Measurements from ENCODE around the gene PCDH12. TPM values are rescaled to one million over a fixed set of nuclear protein-coding genes. Genes with fewer than 3 reads are reported as not detected.
A peak's percentile ranks its signal among the peaks of the same experiment; 100 is the strongest.

The PCDH12 gene
- total RNA-seq, 2 donors from 2014 or later = not detected

- Mint-ChIP-seq H3K36me3 (ENCODE audit: low read depth) (no peaks in the 10 kb centered on the region), H3K27ac (no peak overlapping the region), H3K27me3 (ENCODE audit: insufficient read depth) (peaks cover 39% of the 10 kb centered on the region), H3K4me1 (peaks cover 17% of the 10 kb centered on the region), H3K9me3 (no peaks in the 10 kb centered on the region), H3K4me3 (peak overlapping the region; percentile 43)
- peak overlapping the region; percentile 65 for H3K4me3 ChIP-seq (ENCODE audit: low read length)
- H3K27ac ChIP-seq (ENCODE audit: low read depth, low read length) = no peak overlapping the region
- no peaks in the 10 kb centered on the region for H3K4me1 ChIP-seq (ENCODE audit: control insufficient read depth, insufficient read depth, low read length)
- H3K9me3 ChIP-seq (ENCODE audit: control insufficient read depth, low read length) = no peaks in the 10 kb centered on the region
- DNase-seq = peak; percentile 86
- H3K36me3 ChIP-seq (ENCODE audit: control insufficient read depth, insufficient read depth, low read length) = no peaks in the 10 kb centered on the region
- peaks cover 31% of the 10 kb centered on the region for H3K27me3 ChIP-seq (ENCODE audit: control insufficient read depth, insufficient read depth, low read length, poor library complexity, severe bottlenecking)
- H3K9ac ChIP-seq (ENCODE audit: extremely low read depth, low read length, poor library complexity, severe bottlenecking) = no peak overlapping the region
- TF ChIP-seq CTCF (conservative IDR thresholded peaks at IDR 0.05) = peak; percentile 38
- WGBS, 2 experiments (ENCODE audit: insufficient coverage in 1 of 2, insufficient read length in 1 of 2) = 21 to 32% methylated on average over 25 to 40 of the region's 40 CpGs
These were observed 43.7 kb downstream of the PCDH12 start for GRCh38 chr5:141914199-141914743.

DNA sequence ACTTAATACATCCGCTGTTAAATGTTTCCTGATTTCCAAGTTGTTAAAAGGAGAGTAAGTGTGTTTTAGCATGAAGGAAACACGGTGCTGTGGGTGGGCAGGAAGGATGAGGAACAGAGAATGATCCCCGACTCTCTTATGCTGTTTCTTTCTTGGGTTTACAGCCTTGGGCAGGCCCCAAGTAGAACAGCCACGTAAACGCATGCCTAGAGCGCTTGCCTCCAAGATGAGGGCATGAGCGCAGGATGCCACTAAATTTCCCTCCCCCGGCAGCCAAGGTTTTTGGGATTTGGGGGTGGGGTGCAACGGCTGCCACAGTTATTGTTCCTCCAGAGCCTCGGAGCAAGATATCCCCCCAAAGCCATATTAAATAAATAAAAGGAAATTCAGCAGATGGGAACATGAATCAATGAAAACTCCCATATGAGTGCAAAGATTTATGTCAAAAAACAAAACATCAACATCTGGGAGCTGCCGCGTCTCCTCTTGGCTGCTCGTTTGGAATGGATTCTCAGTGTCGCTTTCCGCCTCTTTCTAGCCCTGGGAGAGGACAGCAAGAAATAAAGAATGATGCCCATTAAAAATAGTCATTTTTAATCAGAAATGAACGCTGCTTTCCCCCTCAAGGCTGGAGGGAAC, 44.3 kb downstream of the PCDH12 start:
- H3K9ac ChIP-seq (ENCODE audit: extremely low read depth, low read length, poor library complexity, severe bottlenecking) = no peak overlapping the region
- no peaks in the 10 kb centered on the region for H3K36me3 Mint-ChIP-seq (ENCODE audit: low read depth)
- 48 to 58% methylated on average over 13 to 16 of the region's 16 CpGs for WGBS, 2 experiments (ENCODE audit: insufficient coverage in 1 of 2, insufficient read length in 1 of 2)

GRCh38 chr5:141910271-141910673, 47.7 kb downstream of the PCDH12 start:
- peaks cover 6% of the 10 kb centered on the region for H3K9me3 ChIP-seq (ENCODE audit: control insufficient read depth, low read length)
- H3K4me1 ChIP-seq (ENCODE audit: control insufficient read depth, insufficient read depth, low read length) = no peaks in the 10 kb centered on the region
- WGBS, 2 experiments (ENCODE audit: insufficient coverage in 1 of 2, insufficient read length in 1 of 2) = 65 to 73% methylated on average over 2 of the region's 2 CpGs
- no peak overlapping the region for H3K9ac ChIP-seq (ENCODE audit: extremely low read depth, low read length, poor library complexity, severe bottlenecking)
- Mint-ChIP-seq H3K9me3 (no peaks in the 10 kb centered on the region), H3K4me1 (peaks cover 7% of the 10 kb centered on the region), H3K27ac (no peak overlapping the region), H3K4me3 (no peak overlapping the region), H3K36me3 (ENCODE audit: low read depth) (no peaks in the 10 kb centered on the region), H3K27me3 (ENCODE audit: insufficient read depth) (peaks cover 36% of the 10 kb centered on the region)
- H3K27ac ChIP-seq (ENCODE audit: low read depth, low read length) = no peak overlapping the region
- H3K36me3 ChIP-seq (ENCODE audit: control insufficient read depth, insufficient read depth, low read length) = no peaks in the 10 kb centered on the region
- TF ChIP-seq CTCF (conservative IDR thresholded peaks at IDR 0.05) = no peak
- H3K27me3 ChIP-seq (ENCODE audit: control insufficient read depth, insufficient read depth, low read length, poor library complexity, severe bottlenecking) = peaks cover 31% of the 10 kb centered on the region
- DNase-seq = no peak
- no peak overlapping the region for H3K4me3 ChIP-seq (ENCODE audit: low read length)

More for the DNA sequence above, 44.3 kb downstream of the PCDH12 start:
- peak overlapping the region; percentile 43 for H3K4me3 Mint-ChIP-seq
- Histone ChIP-seq H3K27me3 (ENCODE audit: control insufficient read depth, insufficient read depth, low read length, poor library complexity, severe bottlenecking) (peaks cover 31% of the 10 kb centered on the region), H3K36me3 (ENCODE audit: control insufficient read depth, insufficient read depth, low read length) (no peaks in the 10 kb centered on the region), H3K4me3 (ENCODE audit: low read length) (peak overlapping the region; percentile 65), H3K4me1 (ENCODE audit: control insufficient read depth, insufficient read depth, low read length) (no peaks in the 10 kb centered on the region), H3K27ac (ENCODE audit: low read depth, low read length) (no peak overlapping the region), H3K9me3 (ENCODE audit: control insufficient read depth, low read length) (no peaks in the 10 kb centered on the region)
- DNase-seq = no peak
- no peak overlapping the region for H3K27ac Mint-ChIP-seq
- no peak for TF ChIP-seq CTCF (conservative IDR thresholded peaks at IDR 0.05)
- H3K27me3 Mint-ChIP-seq (ENCODE audit: insufficient read depth) = peaks cover 41% of the 10 kb centered on the region
- no peaks in the 10 kb centered on the region for H3K9me3 Mint-ChIP-seq
- peaks cover 17% of the 10 kb centered on the region for H3K4me1 Mint-ChIP-seq
